Small intestine (tissue), 7 donors: Measurements from ENCODE around the gene KIAA1549. TPM values are rescaled to one million over a fixed set of nuclear protein-coding genes. Genes with fewer than 3 reads are reported as not detected.

Source experiments
- DNase-seq, 2 donors: peaks; one replicate each; pipeline versions ENCODE4 v3.0.0 to v3.0.0-alpha.2; 2013
- FAIRE-seq: peaks from 2 replicates; lab custom pipeline; 2012; peaks lifted over from hg19 to GRCh38; lab: Jason Lieb, UNC
- H3K27ac ChIP-seq, 3 donors: one replicate each; pipeline ENCODE4 v1.5.1; 2013; ENCODE audit warnings: low read length in 2 of 3, mild to moderate bottlenecking in 2 of 3, control low read depth in 1 of 3, inconsistent platforms in 1 of 3, low read depth in 1 of 3, moderate library complexity in 1 of 3
- H3K27me3 ChIP-seq, 3 donors: one replicate each; pipeline ENCODE4 v1.6.1; 2013; ENCODE audit warnings: low read length in 3 of 3, inconsistent platforms in 1 of 3; ENCODE audit not compliant: control insufficient read depth in 3 of 3, insufficient read depth in 3 of 3
- H3K36me3 ChIP-seq, 3 donors: one replicate each; pipeline ENCODE4 v1.6.1; 2013; ENCODE audit warnings: low read length in 3 of 3, inconsistent platforms in 1 of 3, low read depth in 1 of 3, mild to moderate bottlenecking in 1 of 3, moderate library complexity in 1 of 3; ENCODE audit not compliant: control insufficient read depth in 3 of 3, insufficient read depth in 2 of 3
- H3K4me1 ChIP-seq, 3 donors: one replicate each; pipeline ENCODE4 v1.6.1; 2013; ENCODE audit warnings: low read length in 2 of 3, inconsistent platforms in 1 of 3, low read depth in 1 of 3, mild to moderate bottlenecking in 1 of 3, moderate library complexity in 1 of 3; ENCODE audit not compliant: control insufficient read depth in 3 of 3, insufficient read depth in 2 of 3
- H3K4me3 ChIP-seq, 3 donors: one replicate each; pipeline ENCODE4 v1.5.1; 2013; ENCODE audit warnings: low read length in 3 of 3, control low read depth in 1 of 3, inconsistent platforms in 1 of 3, low read depth in 1 of 3, mild to moderate bottlenecking in 1 of 3, moderate library complexity in 1 of 3
- H3K9me3 ChIP-seq, 2 donors: one replicate each; pipeline ENCODE4 v1.6.1; 2013; ENCODE audit warnings: low read depth in 1 of 2, low read length in 1 of 2; ENCODE audit not compliant: control insufficient read depth in 2 of 2, insufficient read depth in 1 of 2
- WGBS, 3 donors: extraction: QIAGEN DNeasy Blood & Tissue Kit; methylation state at CpG; one replicate each; pipeline ENCODE4 v1.1.7; 2013; 5-methylcytosine and 5-hydroxymethylcytosine counted together
- polyA plus RNA-seq, 4 donors: library from polyadenylated mRNA; stranded (reverse) in 3 of 4; unstranded in 1 of 4; fragments of 200-250 nt in 3 of 4; fragments of 120-200 nt in 1 of 4; gene quantifications; one replicate each; pipeline versions ENCODE4 v1.2.1 to v1.2.3, GENCODE V29; 2013
- donor health status: healthy with polysubstance abuse.
- donor health status: control.
- donor health status: control.
- donor health status: Bipolar disorder and iron deficiency.
- donor health status: healthy.

Gene KIAA1549
- polyA plus RNA-seq, 4 donors: under 0.01 to 2.7 (median 1.2) TPM

GRCh38 chr7:138882249-138882648 lies 98.9 kb downstream of the KIAA1549 start:
- Histone ChIP-seq H3K4me1 (no peaks in the 10 kb centered on the region), H3K4me3 (no peak overlapping the region), H3K27me3 (no peaks in the 10 kb centered on the region), H3K27ac (no peak overlapping the region), H3K36me3 (peaks cover 0 to 11% (median 0%) of the 10 kb centered on the region in 3 donors), H3K9me3 (no peaks in the 10 kb centered on the region)
- no peak for FAIRE-seq
- no peak for DNase-seq
- 81 to 91% (median 88%) methylated on average over 6 of the region's 6 CpGs for WGBS, 3 donors

DNA sequence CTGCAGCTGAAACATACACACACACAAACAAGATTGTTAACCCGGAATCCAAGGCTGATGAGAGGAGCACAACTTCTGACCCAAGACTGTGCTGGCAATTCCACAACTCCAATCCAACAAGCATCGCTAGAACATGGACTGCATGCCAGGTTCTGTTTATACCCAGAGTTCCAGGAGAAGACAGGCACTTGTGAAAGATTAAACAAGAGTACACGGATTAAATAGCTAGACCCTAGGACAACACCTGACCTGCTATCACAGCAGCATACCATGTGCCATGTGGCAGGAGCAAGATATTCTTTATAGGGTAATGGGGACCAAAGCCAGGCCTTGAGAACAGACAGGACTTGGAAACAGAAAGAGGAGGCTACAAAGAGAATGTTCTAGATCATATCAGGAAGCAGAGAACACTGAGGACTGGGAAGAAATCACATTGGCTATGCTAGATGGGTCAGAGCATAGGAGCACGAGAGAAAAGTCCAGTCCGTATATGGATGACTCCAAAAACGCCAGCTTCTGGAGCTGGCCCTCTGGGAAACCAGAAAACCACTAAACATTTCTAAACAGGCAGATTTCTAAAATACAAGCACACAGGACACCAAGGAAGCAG lies 99.5 kb downstream of the KIAA1549 start:
- Histone ChIP-seq H3K4me3 (no peak overlapping the region), H3K4me1 (no peaks in the 10 kb centered on the region), H3K27me3 (no peaks in the 10 kb centered on the region), H3K9me3 (no peaks in the 10 kb centered on the region), H3K36me3 (peaks cover 0 to 11% (median 0%) of the 10 kb centered on the region in 3 donors), H3K27ac (no peak overlapping the region)
- no peak for FAIRE-seq
- WGBS, 3 donors: 68 to 76% (median 72%) methylated on average over 6 of the region's 6 CpGs
- DNase-seq: no peak

GRCh38 chr7:138880881-138881578 lies 100.2 kb downstream of the KIAA1549 start:
- no peak overlapping the region for H3K4me3 ChIP-seq
- H3K36me3 ChIP-seq: peaks cover 0 to 11% (median 0%) of the 10 kb centered on the region in 3 donors
- H3K9me3 ChIP-seq: no peaks in the 10 kb centered on the region
- no peaks in the 10 kb centered on the region for H3K27me3 ChIP-seq
- no peaks in the 10 kb centered on the region for H3K4me1 ChIP-seq
- WGBS, 3 donors: 40 to 63% (median 48%) methylated on average over 13 of the region's 13 CpGs
- no peak for FAIRE-seq
- H3K27ac ChIP-seq: no peak overlapping the region
- peak in 1 of 2 donors; percentile 54 for DNase-seq

- FAIRE-seq (no peak), DNase-seq (no peak)
- Histone ChIP-seq H3K27ac (no peak overlapping the region), H3K36me3 (peaks cover 0 to 13% (median 0%) of the 10 kb centered on the region in 3 donors), H3K27me3 (no peaks in the 10 kb centered on the region), H3K9me3 (no peaks in the 10 kb centered on the region), H3K4me1 (no peaks in the 10 kb centered on the region), H3K4me3 (no peak overlapping the region)
- WGBS, 3 donors: 92 to 94% (median 93%) methylated on average over 10 of the region's 10 CpGs
These were observed 101.8 kb downstream of the KIAA1549 start for GRCh38 chr7:138879356-138879755.

DNA sequence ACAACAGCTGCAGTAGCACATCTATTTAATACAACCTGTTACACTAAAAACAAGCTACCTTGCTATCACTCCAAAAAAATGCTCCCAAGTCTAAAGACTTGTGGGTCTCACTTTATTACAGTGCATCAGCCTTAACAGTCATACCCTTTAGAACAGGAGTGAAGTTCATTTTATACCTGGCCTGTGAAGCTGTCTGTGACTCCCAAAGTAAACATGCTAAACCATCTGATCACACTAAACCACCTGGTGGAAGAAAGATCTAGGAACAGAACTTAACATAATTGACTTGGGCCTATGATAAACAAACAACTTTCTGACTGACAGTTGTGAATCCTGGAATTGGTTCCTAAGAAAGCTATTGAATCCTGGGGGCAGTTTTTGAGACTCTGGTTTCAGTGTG lies 102.3 kb downstream of the KIAA1549 start:
- no peaks in the 10 kb centered on the region for H3K4me1 ChIP-seq
- no peaks in the 10 kb centered on the region for H3K27me3 ChIP-seq
- H3K4me3 ChIP-seq: no peak overlapping the region
- no peaks in the 10 kb centered on the region for H3K9me3 ChIP-seq
- H3K36me3 ChIP-seq: peaks cover 0 to 12% (median 0%) of the 10 kb centered on the region in 3 donors
- DNase-seq: peak; percentile 12 to 68
- no peak overlapping the region for H3K27ac ChIP-seq
- no peak for FAIRE-seq

- no peak for FAIRE-seq
- WGBS, 3 donors: 91 to 98% (median 93%) methylated on average over 7 of the region's 7 CpGs
- Histone ChIP-seq H3K27ac (no peak overlapping the region), H3K27me3 (no peaks in the 10 kb centered on the region), H3K36me3 (peaks cover 0 to 13% (median 0%) of the 10 kb centered on the region in 3 donors), H3K9me3 (no peaks in the 10 kb centered on the region), H3K4me3 (no peak overlapping the region), H3K4me1 (no peaks in the 10 kb centered on the region)
- DNase-seq: no peak
These were observed 103.1 kb downstream of the KIAA1549 start for GRCh38 chr7:138878051-138878450.

DNA sequence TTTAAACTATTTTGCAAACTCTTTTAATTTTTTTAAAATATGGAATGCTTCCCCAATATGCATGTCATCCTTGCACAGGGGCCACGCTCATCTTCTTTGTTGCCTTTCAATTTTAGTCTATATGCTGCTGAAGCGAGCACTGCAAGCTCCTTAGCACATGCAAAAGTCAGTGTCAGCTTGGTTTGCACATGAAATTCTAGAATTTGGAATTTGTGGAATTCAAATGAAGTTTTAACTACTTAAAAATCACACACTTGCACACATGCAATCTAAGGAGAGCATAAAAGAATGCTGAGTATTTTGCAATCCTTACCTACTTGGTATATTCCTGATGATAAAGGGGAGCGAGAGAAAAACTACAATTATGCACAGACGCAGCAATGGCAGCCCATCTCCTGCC lies 104.9 kb downstream of the KIAA1549 start:
- DNase-seq: no peak
- Histone ChIP-seq H3K27me3 (no peaks in the 10 kb centered on the region), H3K4me1 (no peaks in the 10 kb centered on the region), H3K27ac (no peak overlapping the region), H3K4me3 (no peak overlapping the region), H3K36me3 (peaks cover 0 to 13% (median 0%) of the 10 kb centered on the region in 3 donors), H3K9me3 (peaks cover 0 to 2% of the 10 kb centered on the region in 2 donors)
- no peak for FAIRE-seq
- 87 to 93% (median 93%) methylated on average over 4 of the region's 4 CpGs for WGBS, 3 donors

DNA sequence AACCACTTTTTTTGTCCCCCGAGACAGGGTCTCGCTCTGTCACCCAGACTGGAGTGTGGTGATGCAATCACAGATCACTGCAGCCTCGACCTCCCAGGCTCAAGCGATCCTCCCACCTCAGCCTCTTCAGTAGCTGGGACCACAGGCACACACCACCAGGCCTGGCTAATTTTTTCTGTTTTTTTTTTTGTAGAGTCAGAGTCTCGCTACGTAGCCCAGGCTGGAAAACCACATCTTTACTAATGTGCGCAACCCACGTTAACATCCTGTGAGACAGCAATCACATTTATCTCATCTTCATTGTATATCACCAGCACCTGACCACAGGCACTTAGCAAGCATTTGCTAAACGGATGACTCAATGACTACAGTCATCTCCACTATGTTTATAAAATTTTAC lies 105.4 kb downstream of the KIAA1549 start:
- WGBS, 3 donors: 72 to 88% (median 75%) methylated on average over 9 of the region's 9 CpGs

More for the DNA sequence above, 105.4 kb downstream of the KIAA1549 start:
- Histone ChIP-seq H3K4me3 (no peak overlapping the region), H3K27me3 (no peaks in the 10 kb centered on the region), H3K27ac (no peak overlapping the region), H3K36me3 (peaks cover 0 to 12% (median 3%) of the 10 kb centered on the region in 3 donors), H3K4me1 (no peaks in the 10 kb centered on the region), H3K9me3 (peaks cover 0 to 2% of the 10 kb centered on the region in 2 donors)
- FAIRE-seq: no peak
- peak in 1 of 2 donors; percentile 56 for DNase-seq
